Placental epithelial cell (primary cell): ENCODE data around the gene ZNF575. TPM values are rescaled to one million over a fixed set of nuclear protein-coding genes. Genes with fewer than 3 reads are reported as not detected.

ENCODE experiments used
- total RNA-seq: library from RNA; depleted of rRNA; stranded (reverse); fragments of >200 nt; gene quantifications from 2 replicates; pipeline ENCODE4 v1.2.3, GENCODE V29; 2012

The ZNF575 gene, protein sequence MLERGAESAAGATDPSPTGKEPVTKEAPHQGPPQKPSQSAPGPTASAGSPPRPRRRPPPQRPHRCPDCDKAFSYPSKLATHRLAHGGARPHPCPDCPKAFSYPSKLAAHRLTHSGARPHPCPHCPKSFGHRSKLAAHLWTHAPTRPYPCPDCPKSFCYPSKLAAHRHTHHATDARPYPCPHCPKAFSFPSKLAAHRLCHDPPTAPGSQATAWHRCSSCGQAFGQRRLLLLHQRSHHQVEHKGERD
- under 0.01 TPM in 1 of 2 replicates, not detected in the other for total RNA-seq

DNA sequence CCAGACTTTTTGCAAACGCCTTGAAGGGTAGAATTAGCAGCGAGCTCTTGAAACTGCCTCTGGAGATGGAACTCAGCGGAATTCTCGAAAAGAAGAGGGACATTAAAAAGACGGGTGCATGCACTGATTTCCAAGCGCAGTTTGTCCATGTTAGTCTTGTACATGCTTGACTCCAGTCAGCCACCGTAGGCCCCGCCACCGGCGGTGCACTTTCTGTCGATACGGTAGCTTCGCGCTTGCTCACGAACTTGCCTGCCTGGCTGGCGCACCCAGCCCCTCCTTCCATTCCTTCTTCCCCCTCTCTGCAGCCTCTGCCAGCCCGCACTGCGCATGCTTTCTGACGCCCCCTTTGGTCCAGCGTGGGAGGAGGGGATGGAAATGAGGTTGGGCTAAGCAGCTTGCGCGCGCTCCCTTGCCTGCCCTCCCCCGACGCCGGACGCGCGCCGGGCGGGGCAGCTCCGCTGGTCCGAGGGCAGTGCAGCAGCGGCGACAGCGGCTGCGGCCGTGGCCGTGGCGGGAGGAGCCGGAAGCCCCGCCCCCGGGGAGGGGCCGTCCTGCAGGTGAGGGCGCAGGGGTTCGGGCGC, at the start of gene ZNF575:
TSS of gene ZNF575 (plus strand) at position 227 of the 584 bp plus-strand sequence. CDS start 1,235 bp downstream, outside the sequence.

DNA sequence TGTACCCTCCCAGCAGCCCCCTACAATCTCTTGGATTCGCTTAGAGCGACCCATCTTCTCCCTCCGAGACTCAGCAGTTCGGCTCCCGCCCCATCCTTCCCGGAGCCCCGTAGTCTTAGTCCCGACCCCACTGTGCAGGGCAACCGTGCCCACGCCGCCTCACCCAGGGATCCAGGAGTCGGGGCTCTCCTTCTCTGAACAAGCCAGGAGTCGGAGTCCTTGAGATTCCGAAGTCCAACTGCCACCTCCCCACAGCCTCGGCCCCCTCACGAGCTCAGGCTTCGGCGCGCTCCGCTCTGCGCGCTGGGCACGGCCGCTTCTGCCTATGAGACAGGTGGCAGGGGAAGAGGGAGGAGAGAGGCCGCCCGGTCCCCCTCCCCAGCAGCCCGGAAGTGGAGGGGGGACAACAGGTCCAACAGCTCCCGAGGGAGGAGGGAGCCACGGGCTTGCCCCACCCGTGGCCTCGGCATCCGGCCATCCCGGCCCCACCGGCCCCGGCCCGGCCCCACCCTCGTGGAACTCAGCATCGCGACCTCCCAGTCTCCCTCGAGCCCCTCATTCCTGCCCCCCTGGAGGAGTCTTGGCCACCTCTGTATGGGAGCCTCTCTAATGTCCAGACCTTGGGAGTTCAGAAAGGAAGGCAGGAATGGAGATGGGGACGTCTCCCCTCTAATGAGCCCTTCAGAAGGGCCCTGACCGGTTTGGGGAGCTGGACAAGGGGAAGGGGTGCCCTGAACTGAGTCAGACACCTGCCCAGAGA, 28.4 kb upstream of the ZNF575 start, which contains the start of gene PHLDB3:
TSS of gene PHLDB3 (minus strand) at position 321 of the 760 bp plus-strand sequence. CDS start 628 bp downstream, outside the sequence.

DNA sequence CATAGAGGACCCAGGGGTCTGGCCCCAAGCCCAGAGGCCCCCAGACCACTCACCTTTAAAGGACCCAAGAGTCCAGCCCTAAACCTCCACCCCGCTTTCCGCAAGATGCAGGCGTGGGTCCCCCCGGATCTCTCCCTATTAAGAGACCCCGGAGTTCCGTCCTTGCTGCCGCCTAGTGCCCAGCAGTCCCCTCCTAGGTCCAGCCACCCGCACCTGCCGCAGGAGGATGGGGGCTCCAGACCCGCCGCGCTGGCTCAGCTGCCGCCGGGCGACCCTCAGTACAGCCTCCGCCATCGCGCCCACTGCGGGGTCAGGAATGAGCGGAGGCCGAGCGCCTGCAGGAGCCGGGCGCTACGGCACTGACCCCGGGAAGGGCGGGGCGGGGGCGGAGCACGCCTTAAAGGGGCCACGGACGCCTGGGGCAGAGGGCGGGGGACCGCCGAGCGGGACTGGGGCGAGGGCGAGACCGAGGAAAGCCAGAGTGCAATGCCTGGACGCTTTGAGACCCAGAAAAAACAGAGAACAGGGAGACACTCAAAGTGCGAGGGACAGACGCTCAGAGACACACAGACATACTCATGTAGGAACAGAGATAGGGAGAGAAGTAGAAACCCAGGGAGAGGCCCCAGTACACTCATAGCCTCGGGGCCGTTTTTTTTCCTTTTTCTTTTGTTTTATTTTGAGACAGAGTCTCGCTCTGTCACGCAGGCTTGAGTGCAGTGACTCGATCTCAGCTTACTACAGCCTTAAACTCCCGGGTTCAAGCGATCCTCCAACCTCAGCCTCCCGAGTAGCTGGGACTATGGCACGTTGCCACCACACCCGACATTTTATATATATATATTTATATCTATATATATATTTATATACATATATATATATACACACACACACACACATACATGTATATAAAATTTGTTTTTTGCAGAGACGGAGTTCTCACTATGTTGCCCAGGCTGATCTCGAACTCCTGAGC, 5.8 kb upstream of the ZNF575 start, which contains the start of gene ETHE1:
TSS of gene ETHE1 (minus strand) at position 318 of the 976 bp plus-strand sequence. CDS start at position 294, 24 bp downstream.

DNA sequence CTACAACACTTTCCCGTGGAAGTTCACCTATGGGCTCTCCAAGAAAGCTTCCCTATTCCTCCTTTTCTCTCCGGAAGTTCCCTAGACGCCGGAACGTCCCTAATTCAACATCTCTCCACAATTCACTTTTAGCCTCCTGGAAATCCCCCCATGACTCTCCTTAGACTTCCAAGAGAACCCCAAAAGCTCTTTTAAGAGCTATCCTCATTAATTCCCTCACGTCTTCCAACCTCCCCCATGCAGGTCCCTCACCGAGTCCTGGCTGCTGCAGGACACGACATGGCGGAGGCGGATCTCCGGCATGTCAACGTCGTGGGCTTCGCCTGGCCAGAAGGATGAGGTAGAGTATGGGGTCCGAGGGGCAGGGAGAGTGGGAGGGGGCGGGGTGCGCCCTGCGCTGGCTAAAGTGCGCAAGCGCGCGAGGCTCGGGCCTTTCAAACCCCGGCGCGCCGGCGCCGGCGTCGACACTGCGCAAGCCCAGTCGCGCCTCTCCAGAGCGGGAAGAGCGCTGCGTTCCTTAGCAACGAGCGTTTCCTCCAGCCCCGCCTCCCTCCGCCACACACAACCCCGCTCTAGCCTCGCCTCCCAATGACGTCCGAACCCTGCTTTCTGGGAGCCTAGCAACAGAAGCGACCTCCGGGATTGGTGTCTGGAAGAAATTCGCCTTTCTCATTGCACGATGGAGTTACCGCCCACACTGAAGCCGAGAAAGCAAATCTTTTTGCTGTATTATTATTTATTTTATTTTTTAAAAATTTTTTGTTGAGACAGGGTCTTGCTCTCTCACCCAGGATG, 42.4 kb downstream of the ZNF575 start, which contains the start of the genes PINLYP and XRCC1:
TSS of gene PINLYP (plus strand) at position 646 of the 795 bp plus-strand sequence. CDS start 1,391 bp downstream, outside the sequence.
TSS of gene XRCC1 (minus strand) at position 372 of the 795 bp plus-strand sequence. CDS start at position 303, 69 bp downstream.

Other genes with a start within 250 kb of the ZNF575 start
- 0.33 and 0.39 TPM in 2 replicates for gene CD177, start 179.5 kb upstream of the ZNF575 start, total RNA-seq
- gene TEX101, start 118.3 kb upstream of the ZNF575 start, total RNA-seq = not detected in 2 replicates
- 35.5 and 65.2 TPM in 2 replicates for gene LYPD3, start 67.6 kb upstream of the ZNF575 start, total RNA-seq
- 24.8 and 45.5 TPM in 2 replicates for gene PHLDB3, start 28.4 kb upstream of the ZNF575 start, total RNA-seq
- gene ETHE1, start 6.0 kb upstream of the ZNF575 start, total RNA-seq = 174 and 189 TPM in 2 replicates
- gene XRCC1, start 42.3 kb downstream of the ZNF575 start, total RNA-seq = 27.0 and 51.8 TPM in 2 replicates
- 2.4 and 11.0 TPM in 2 replicates for gene PINLYP, start 42.6 kb downstream of the ZNF575 start, total RNA-seq
- 16.9 and 18.5 TPM in 2 replicates for gene IRGQ, start 62.9 kb downstream of the ZNF575 start, total RNA-seq
- 7.9 and 9.0 TPM in 2 replicates for gene ZNF576, start 63.4 kb downstream of the ZNF575 start, total RNA-seq
- gene SRRM5, start 78.9 kb downstream of the ZNF575 start, total RNA-seq = under 0.01 and 0.22 TPM in 2 replicates
- gene ZNF428, start 86.4 kb downstream of the ZNF575 start, total RNA-seq = 20.8 and 27.9 TPM in 2 replicates
- gene CADM4, start 106.7 kb downstream of the ZNF575 start, total RNA-seq = 0.54 and 1.2 TPM in 2 replicates
- 45.1 and 48.3 TPM in 2 replicates for gene PLAUR, start 137.0 kb downstream of the ZNF575 start, total RNA-seq
- not detected in 2 replicates for gene IRGC, start 182.9 kb downstream of the ZNF575 start, total RNA-seq
- gene SMG9, start 221.8 kb downstream of the ZNF575 start, total RNA-seq = 17.5 and 27.1 TPM in 2 replicates
- gene KCNN4, start 247.8 kb downstream of the ZNF575 start, total RNA-seq = 85.2 and 95.4 TPM in 2 replicates